ENCODE results near the gene SMARCAD1. TPM values are rescaled to one million over a fixed set of nuclear protein-coding genes. Genes with fewer than 3 reads are reported as not detected.
"Not testable (repeated sequence)": the region's sequence is repeated elsewhere in the genome, so short reads cannot be mapped to it uniquely, and the experiment has no call there.

The SMARCAD1 gene
- total RNA-seq, 1 experiment from 2014 or later: 22.9 TPM

GRCh38 chr4:94290245-94290644 lies 82.6 kb downstream of the SMARCAD1 start:
- no peak for DNase-seq (ENCODE audit: low read depth)

DNA sequence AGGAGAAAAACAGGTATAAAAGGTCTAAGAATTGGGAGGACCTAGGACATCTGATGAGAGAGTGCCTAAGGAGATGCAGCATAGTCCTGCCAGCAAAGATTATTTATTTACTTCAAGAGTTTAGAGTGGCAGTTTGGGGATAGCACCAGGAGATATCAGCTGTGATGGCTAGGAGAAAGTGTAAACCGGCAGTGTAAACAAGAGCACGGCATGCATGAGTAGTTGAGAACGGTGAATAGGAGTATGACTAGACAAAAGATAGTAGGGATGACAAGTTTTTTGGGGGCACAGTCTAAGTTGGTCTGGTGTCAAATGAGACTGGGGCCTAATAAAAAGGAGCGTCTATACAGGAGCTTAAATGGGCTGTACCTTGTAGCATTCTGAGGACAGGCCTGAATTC lies 86.3 kb downstream of the SMARCAD1 start:
- DNase-seq (ENCODE audit: low read depth): not testable (repeated sequence)

- not testable (repeated sequence) for DNase-seq (ENCODE audit: low read depth)
Measured at GRCh38 chr4:94295473-94295872, 87.8 kb downstream of the SMARCAD1 start.

DNA sequence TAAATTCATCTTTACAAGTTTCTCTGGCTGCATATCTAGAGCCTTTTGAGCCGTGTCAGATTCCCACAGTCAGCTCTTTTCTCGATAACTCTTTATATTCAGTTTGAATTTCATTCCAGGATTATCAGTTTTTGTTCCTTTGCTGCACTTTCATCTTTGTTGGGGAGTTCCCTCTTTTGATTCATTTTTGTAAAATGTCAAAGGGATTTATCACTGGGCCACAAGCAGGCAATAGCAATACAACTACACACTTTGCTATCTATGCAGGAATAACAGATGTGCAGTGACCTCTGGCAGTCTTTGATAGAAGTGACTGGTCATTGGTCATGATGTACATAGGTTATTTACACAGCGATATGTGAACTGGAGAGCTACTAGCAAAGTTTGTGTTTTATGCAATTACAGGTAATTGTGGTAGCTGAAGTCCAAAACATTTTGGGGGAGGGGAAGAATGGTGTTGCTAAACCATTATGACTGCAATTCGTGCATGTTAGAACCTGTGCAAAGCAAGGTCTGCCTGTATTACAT lies 91.1 kb downstream of the SMARCAD1 start:
- no peak for DNase-seq (ENCODE audit: low read depth)

- no peak for DNase-seq (ENCODE audit: low read depth)
Measured at GRCh38 chr4:94302191-94302590, 94.5 kb downstream of the SMARCAD1 start.

DNA sequence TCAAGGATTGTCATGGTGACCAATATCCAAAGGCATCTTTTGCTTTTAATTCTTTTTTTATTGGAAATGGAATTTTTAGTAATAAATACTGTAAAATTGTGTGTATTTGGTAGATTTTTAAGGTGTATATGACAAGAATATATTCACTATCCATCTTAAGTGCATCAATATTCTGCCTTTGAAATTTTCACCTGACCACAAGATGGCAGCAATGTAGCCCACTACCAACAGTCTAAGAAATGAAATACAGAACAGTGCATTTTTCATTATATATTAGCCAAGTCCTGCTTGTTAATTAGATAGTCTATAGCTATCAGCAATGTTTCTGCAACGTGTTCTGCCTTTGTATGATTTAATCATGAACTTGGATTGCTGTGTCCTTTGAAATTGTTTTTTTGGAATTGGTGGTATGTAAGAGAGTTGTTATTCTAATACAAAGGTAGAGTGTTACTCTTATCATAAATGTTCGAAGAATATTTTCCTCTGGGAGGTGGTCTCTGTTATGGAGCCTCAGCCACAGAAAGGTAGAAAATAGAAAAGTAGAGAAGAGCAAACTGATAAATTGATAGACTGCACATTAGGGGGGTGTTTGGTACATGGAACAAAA lies 96.8 kb downstream of the SMARCAD1 start:
- peak; percentile 34 for DNase-seq (ENCODE audit: low read depth)

DNA sequence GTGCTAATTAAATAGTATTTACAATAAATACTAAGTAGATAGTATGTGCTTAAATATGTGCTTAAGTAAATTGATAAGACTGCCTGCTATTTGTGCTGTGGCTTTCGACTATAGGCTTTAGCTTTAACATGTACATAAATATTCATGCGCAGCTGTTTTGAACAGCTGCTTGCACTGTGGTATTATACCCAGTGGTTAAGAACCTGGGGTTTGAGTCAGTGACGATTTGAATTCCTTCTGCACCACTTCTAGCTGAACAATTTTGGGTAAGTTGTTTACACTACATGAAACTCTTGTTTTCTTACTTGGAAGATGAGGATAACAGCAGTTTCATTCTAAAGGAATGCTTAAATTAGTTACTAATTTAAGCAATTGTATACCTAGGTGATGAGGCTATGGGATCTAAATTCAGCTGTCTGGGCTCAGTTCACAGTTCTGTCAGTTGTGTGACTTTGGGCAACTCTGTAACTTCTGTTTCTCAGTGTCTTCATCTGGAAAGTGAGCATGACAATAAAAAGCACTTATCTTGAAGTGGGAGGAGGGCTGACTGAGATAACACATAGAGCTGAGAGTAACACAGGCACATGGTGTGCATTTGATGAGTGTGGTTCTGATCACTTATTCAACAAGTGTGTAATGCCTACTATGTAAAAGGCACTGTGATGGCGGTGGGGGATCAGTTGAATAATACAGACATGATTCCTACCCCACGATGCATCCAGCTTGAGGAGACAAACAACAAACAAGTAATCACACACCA lies 98.0 kb downstream of the SMARCAD1 start:
- no peak for DNase-seq (ENCODE audit: low read depth)

- no peak for DNase-seq (ENCODE audit: low read depth)
Measured at GRCh38 chr4:94306713-94307112, 99.0 kb downstream of the SMARCAD1 start.

DNA sequence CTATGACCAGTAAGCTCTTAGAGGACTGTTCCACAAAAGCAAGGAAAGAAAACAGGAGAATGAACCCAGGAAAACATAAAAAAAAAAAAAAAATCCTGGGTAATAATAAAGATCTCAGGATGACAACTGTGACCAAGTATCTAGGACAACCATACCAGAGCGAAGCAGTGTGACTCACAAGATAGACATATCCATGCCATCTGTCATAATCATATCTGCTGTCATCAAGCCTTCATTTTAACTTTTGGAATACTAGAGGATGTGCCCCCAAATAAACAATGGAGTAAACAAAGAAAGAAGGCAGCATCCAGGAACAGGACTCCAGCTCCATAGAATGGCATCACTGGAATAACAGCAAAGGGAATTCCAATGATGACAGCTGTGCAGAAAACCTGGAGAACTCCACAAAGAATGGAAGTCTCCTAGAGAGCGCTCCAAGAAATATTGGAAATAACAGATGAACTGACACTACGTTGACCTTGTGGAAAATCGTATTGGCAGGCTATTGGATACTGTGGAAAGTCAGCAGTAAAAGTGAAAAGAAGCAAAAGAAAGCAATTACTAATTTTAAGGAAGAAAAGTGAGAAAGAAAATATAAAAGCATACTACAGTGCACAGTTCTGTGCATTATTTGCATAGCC lies 99.7 kb downstream of the SMARCAD1 start:
- no peak for DNase-seq (ENCODE audit: low read depth)

DNA sequence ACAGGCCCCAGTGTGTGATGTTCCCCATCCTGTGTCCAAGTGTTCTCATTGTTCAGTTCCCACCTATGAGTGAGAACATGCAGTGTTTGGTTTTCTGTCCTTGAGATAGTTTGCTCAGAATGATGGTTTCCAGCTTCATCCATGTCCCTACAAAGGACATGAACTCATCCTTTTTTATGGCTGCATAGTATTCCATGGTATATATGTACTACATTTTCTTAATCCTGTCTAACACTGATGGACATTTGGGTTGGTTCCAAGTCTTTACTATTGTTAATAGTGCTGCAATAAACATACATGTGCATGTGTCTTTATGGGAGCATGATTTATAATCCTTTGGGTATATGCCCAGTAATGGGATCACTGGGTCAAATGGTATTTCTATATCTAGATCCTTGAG lies 112.3 kb downstream of the SMARCAD1 start:
- not testable (repeated sequence) for DNase-seq (ENCODE audit: low read depth)

DNA sequence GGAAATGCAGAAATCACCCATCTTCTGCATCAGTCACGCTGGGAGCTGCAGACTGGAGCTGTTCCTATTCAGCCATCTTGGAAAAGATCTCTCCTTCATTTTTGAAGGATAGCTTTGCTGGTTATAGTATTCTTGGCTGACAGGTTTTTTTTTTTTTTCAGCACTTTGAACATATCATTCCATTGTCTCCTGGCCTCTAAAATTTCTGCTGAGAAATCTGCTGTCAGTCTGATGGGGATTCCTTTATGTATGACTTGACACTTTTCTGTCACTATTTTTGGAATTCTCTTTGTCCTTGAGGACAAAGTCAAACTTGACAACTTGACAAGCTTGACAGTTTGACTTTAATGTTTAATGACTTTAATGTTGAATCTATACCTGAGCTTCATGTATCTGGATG lies 118.2 kb downstream of the SMARCAD1 start:
- DNase-seq (ENCODE audit: low read depth): no peak

DNA sequence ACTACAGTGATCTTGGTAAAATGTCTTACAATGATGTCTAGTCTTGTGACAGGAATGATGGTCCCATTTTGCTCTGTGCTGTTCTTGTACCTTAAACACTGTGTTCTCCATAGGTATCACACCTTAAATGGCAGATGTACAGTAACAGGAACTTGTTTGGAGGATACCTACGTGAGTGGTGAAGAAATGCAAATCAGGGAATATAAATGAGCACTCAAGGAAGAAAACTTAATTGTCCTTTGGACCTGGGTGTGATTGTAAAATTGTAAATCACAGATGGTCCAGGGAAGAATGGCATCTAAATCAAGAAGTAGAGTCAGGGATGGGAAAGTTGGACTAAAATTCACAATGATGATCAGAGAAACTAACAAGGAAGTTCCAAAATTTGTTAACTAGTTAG lies 122.3 kb downstream of the SMARCAD1 start:
- DNase-seq (ENCODE audit: low read depth): no peak

DNA sequence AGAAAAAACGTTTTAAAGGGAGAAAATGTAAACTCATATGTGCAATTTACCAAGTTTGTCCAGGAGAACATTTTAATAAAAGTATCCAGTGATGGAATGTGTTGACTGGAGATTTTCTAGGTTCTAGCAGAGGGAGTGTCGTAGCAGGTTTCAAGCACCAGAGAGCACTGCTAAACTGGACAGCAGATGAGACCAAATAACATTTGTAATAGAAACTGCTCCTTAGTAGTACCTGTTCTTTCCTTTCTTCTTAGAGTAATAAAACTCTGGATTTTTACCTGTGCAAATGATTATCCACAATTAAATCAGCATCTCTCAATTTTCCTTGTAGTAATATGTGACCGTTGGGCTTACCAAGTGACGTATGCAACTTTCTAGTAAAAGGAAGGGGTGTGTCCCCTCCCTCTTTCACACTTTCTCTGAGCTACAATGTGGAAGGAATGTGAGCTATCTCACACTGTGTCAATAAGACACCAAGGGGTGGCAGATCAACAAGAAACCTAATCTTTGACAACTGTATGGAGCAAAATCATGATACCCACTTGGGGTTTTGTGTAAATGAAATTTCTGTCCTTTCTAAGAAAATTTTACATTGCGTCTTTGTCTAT lies 125.4 kb downstream of the SMARCAD1 start:
- DNase-seq (ENCODE audit: low read depth): no peak

DNA sequence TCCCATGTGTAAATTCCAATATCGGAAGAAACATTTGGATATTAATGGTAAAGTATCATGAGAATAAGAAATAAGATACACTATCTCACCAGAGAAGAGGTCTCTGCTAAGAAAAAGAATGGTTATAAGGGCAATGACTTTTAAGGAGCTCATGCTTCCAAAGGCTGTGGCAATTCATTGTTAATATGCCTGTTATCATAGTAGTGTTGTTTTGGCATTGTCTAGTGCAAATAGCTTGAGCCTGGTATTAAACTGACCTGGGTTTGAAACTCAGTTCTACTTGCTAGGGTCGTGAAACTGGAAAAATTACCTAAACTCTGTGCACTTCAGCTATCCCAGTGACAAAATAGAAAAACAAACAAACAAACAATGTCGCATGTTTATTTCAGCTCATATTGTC lies 126.2 kb downstream of the SMARCAD1 start:
- DNase-seq (ENCODE audit: low read depth): no peak

- DNase-seq (ENCODE audit: low read depth): no peak
Measured at GRCh38 chr4:94334476-94334875, 126.8 kb downstream of the SMARCAD1 start.

DNA sequence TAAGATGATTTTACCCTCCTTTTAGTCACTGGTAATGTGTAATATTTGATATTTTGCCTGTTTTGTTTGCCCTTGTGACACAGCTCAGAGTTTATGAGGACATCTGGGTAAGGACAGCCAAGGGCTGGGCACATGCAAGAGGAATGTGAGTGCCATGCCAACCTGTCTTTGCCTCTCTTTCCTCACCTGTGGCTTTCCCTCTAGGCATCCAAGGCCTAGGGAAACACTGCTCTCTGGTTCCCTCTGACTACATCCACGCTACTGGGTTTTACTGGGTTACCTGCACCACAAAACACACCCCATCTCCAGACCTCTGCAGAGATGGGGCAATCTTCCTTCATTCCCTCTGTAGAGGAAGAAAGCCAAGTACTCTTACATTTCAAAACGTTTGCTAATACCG lies 127.3 kb downstream of the SMARCAD1 start:
- DNase-seq (ENCODE audit: low read depth): no peak

GRCh38 chr4:94336303-94336702 lies 128.6 kb downstream of the SMARCAD1 start:
- no peak for DNase-seq (ENCODE audit: low read depth)

DNA sequence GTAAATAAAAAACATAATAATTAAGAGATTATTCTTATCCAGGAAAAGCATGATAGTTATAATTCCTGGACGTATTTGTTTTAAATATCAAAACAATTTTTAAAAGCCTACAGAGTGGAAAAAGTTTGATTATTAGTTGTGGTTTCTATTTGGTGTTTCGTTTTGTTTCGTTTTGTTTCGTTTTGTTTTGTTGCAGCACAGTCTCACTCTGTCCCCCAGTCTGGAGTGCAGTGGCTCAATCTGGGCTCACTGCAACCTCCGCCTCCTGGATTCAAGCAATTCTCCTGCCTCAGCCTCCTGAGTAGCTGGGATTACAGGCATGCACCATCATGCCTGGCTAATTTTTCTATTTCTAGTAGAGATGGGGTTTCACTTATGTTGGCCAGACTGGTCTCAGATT lies 129.1 kb downstream of the SMARCAD1 start:
- not testable (repeated sequence) for DNase-seq (ENCODE audit: low read depth)

GRCh38 chr4:94338681-94339351 lies 131.2 kb downstream of the SMARCAD1 start:
- no peak for DNase-seq (ENCODE audit: low read depth)

DNA sequence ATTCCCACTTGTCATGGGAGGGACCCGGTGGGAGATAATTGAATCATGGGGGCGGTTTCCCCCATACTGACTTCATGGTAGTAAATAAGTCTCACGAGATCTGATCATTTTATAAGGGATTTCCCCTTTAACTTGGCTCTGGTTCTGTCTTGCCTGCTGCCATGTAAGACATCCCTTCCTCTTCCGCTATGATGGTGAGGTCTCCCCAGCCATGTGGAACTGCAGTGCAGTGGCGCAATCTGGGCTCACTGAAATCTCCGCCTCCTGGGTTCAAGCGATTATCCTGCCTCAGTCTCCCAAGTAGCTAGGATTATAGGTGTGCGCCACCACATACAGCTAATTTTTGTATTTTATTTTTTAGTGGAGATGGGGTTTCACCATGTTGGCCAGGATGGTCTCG lies 132.1 kb downstream of the SMARCAD1 start:
- no peak for DNase-seq (ENCODE audit: low read depth)

All from HT1080 (cell line).